HG02840 (cell line): ENCODE measurements around the gene MINDY3.

Source experiments
- ATAC-seq: cut with Tn5 transposase; IDR thresholded peaks from one replicate; pipeline ENCODE4 v1.9.1; 2021; ENCODE audit warnings: mild to moderate bottlenecking, moderate library complexity, moderate number of reproducible peaks; ENCODE audit not compliant: unreplicated experiment, low FRiP score

The MINDY3 gene

DNA sequence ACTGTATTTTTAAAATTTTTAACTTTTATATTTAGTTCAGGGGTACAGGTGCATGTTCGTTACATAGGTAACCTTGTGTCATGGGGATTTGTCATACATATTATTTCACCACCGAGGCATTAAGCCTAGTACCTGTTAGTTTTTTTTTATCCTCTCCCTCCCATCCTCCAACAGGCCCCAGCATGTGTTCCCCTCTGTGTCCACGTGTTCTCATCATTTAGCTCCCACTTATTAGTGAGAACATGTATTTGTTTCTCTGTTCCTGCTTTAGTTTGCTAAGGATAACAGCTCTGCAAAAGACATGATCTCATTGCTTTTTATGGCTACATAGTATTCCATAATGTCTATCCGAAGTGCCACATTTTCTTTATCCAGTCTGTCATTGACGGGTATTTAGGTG is 118.2 kb downstream of the MINDY3 start:
- ATAC-seq: no peak

DNA sequence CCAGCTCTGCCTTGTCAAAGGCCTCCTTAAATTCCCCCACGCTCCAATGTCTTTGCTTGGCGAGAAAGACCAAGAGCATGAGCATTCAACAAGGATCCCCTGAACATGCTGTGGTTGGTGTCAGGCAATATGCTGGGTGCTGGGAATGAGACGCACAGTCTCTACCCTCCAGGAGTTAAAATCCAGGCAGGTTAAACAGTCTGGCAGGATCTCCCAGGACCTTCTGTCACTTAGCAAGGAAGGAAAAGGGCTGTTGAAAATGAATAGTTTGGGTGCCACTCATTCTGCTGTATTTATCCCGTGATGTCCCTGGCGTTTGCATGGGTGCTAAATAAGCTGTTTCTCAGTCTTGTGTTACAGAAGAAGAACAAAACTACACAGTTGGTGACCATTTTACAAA is 118.7 kb downstream of the MINDY3 start:
- no peak for ATAC-seq

DNA sequence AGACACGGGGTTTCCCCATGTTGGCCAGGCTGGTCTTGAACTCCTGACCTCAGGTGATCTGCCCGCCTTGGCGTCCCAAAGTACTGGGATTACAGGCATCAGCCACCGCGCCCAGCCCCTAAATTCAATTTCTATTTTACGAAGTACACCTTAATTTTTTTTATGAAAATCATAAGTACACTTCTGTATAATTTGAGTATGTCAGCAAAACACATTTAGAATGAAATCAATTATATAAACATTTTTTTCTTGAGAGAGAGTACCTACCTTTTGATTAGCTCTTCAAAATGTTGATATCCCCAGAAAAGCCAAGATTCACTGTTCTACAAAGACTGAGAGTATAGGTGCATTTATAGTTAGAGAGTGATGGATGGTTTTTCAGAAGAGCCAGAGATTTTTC is 120.0 kb downstream of the MINDY3 start:
- no peak for ATAC-seq

DNA sequence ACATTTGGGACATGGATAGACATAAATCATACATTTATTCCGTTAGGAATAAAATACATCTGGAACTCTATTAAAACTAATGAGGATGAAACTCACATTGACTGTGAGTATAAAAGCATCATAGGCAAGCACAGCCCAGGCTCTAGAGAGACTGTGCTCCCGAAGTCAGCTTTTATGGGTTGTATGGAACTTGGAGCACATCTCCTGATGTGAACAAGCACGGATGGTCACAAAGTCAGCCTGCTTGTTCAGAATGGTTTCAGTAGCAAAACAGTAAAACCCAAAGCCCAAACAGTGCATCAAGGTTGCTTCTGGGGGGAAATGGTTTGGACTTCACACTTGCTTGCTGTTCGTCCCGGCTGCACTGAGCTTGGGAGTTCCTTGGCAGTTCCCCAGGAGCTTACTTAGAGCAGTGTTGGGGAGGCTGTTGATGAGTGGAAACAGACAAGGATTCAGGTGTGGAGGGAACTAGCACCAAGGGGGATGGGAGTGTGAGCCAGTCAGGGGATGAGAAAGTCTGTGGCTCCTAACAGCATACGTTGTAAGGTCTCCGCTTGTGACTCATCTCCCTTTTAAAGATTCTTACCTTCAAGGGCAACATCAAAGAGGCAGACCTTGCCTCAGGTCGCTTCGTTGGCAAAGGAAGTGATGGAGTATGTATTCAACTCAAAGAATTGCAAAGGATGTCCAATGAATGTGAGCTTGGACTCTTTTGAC is 120.9 kb downstream of the MINDY3 start:
- ATAC-seq: no peak

DNA sequence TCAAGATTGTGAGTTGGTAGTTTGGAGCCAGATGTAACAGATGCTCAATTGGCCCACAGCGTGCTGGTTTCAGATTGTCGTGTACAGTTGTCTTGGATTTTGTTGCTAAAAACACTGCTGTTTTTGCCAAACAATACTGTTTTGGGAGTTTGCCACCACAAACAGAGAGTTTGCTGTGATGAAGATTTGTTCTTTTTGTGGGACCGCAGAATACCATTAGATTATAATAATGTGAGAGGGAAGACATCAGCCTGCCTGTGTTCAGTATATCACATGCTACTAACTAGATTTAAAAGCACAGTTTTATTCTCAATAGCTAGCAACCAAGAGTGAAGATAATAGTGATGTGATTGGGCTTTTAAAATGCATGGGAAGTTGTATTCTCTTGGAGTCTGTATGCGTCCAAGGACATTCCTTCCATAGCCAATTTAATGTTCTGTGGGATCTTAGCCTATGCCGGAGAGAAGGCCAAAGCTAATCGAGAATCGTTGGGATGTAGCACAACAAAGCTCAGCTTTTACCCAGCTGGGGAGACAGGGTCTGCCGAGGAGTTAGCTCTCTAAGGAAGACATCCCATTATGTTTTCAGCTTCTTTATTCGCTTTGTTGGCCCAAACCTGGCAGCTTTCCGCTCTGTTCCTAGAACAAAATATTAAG is 121.9 kb downstream of the MINDY3 start:
- no peak for ATAC-seq

DNA sequence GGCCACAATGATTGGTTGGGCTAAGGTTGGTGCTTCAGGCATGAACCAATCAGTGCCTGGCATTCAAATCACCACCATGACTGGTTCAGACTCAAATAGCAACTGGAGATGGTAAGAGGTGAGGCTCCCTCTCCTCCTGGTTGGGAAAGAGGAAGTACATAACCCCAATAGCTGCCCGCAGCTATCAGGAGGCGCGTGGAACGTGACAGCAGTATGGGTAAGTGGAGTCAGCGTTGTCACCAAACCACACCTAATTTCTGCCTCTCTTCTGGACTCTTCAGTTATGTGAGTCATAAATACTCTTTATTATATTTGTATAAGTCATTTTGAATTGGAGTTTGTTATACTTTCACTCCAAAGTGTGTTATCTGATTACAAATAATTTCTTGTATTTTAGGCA is 122.7 kb downstream of the MINDY3 start:
- no peak for ATAC-seq

DNA sequence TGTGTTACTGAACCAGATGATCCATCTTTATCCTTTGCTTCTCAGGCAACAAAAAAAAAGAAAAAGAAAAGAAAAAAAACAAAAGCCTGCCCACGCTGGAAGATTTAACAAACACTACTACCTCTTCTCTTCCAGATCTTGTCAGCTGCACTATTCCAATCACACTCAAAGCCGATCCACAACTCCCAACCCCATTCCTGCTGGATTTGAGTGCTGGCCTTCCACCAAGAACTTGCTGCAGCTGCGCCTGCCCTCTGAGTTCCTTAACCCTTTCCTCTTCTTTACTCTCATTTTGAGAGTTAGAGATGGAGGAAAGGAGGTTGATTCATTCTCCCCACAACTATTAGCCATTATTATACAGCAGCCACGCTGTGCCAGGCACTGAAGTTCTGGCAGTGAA is 124.5 kb downstream of the MINDY3 start:
- ATAC-seq: no peak

DNA sequence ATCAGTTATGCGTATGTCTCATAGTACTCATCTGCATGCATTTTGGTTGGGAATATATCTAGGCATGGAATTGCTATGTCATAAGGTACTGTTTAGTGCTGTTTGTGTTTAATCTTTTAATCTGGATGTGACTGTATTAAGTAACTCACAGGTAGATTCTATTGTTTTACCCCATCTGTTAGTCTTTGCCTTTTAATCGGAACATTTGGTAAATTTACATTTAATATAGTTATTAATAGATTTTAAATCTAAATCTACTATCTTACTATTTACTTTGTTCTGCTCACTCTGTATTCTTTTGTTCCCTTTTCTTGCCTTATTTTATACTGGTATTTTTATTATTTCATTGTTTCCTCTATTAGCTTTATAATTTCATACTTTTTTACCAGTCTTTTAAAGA is 130.0 kb downstream of the MINDY3 start:
- ATAC-seq: no peak

DNA sequence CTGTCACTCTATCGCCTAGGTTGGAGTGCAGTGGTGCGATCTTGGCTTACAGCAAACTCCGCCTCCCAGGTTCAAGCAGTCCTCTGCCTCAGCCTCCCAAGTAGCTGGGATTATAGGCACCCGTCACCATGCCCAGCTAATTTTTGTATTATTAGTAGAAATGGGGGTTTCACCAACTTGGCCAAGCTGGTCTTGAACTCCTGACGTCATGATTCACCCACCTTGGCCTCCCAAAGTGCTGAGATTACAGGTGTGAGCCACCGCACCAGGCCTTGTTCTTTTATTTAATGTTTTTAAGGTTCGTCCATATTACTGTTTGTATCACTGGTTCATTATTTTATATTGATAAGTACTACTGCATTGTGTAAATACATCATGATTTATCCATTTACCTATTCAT is 130.4 kb downstream of the MINDY3 start:
- ATAC-seq: no peak
